Cerebellar cortex (tissue), 1 donor: ENCODE results near the gene OPRL1.
A peak's percentile ranks its signal among the peaks of the same experiment; 100 is the strongest.

Experiments
- DNase-seq: peaks from one replicate; pipeline ENCODE4 v3.0.0-alpha.2; 2015; ENCODE audit warnings: low spot score

OPRL1 gene

GRCh38 chr20:64072498-64073063 lies 7.3 kb upstream of the OPRL1 start:
- no peak for DNase-seq

GRCh38 chr20:64073476-64074183 lies 6.3 kb upstream of the OPRL1 start:
- DNase-seq = no peak

DNA sequence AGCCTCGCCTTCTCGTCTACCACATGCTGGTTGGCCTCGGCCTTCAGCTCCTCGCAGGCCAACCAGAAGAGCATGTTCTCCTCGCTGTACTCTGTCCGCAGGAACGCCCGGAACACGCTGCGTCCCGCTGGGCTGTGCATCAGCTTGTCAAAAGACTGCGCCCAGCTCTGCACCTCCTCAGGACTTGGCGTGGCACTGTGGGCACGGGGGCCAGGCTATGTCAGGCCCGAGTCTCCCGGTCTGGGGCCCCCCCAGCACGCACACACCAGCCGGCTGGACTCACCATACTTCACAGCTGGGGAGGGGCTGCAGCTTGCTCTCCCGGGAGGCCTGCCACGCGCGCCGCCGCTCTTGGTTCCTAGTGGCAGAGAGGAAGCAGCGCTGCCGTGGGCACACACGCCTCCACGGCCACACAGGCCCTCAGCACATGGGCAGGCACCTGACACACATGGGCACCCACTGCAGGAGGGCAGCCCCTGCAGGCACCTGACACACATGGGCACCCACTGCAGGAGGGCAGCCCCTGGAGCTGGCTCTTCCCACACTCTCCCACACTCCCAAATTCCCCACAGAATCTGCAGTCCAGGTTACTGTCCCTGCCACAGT lies 5.6 kb upstream of the OPRL1 start:
- DNase-seq = no peak

GRCh38 chr20:64074963-64075362 lies 4.9 kb upstream of the OPRL1 start:
- DNase-seq = no peak

DNA sequence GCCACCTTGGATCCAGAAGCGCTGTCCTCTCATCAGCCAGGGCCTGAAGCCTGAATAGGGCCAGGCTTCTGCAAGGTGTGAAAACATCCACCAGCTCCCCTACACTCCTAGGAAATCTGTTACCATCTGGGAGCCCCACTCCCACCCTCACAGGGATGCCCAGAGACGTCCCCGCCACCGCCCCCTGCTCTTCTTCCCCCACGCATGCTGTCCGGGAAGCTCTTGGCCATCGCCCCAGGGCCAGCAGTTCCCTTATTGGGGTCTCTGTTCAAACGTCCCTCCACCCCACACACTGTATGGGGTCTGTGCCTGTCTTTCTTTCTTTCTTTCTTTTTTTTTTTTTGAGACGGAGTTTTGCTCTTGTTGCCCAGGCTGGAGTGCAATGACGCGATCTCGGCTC lies 4.3 kb upstream of the OPRL1 start:
- no peak for DNase-seq

- DNase-seq = no peak
These were observed 3.6 kb upstream of the OPRL1 start for GRCh38 chr20:64076061-64076997.

DNA sequence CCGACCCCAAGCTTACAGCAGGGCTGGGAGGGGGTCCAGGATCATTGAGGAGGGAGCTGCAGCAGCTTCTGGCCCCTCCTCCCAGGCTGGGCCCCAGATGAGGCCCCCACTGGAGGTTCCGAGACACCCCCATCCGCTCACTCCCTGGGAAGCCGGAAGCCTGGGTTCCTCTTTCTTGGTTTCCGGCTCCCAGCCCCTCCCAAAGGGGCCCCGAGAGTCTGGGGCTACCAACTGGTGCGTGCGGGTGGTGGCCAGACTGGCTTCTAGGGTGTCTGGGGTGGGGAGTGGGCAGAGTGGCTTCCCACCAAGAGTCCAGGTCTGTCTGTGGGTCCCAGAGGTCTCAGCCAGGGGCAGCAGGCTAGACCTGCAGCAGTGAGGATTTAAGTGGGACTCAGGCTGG lies 2.8 kb upstream of the OPRL1 start:
- DNase-seq = no peak

DNA sequence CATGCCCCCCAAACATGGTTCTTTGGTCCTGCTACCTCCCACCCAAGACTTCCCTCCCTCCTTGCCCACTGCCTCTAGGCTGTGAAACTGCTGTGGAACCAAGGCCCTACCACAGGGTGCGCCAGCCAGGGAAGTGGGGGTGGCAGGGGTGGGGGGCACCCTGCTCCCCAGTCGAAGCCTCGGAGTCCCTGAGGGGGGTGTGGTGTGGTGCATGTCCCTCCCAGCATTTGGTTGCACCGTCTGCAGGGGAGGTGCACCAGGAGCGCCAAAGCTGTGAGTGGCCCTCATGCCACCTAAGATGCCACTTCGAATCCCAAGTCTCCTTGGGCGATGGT lies 2.4 kb upstream of the OPRL1 start:
- no peak for DNase-seq

DNA sequence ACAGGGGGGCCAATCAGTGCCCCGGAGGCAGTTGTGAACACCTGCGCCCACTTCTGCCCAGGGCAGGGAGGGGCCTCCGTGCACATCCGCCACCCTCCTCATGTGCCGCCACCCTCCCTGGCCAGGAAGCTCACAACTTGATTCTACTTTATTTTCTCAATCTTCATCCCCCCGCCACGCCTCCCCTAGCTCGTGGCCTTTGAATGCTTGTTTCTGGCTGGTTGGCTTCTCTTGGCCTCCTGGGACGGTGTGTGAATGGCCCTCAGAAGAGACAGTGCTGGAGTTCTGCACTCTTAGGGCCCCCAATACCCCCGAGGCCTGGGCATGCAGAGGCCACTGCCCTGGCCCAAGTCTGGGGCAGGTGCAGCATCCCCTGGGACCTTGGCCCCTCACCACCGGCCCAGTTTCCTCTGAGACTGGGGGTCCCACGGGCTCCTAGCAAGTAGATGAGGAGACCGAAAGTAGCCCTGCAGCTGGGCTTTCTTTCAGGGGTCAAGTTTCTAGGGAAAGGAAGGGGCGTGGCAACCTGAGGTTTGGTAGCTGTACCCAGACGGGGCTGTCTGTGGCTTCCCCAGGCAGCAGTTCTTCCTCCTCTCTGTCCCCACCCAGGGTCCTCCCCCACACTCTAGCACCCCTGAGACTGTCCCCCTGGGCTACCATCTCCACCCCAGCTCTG lies 1.9 kb upstream of the OPRL1 start:
- DNase-seq = no peak

GRCh38 chr20:64078934-64079272 lies 979 bp upstream of the OPRL1 start:
- DNase-seq = no peak

GRCh38 chr20:64079273-64080012 lies 439 bp upstream of the OPRL1 start, which contains the start of gene RGS19:
TSS of gene RGS19 (minus strand) at chr20:64079518. CDS start at chr20:64076886, 2,632 bp downstream.
- DNase-seq = peak; percentile 57

DNA sequence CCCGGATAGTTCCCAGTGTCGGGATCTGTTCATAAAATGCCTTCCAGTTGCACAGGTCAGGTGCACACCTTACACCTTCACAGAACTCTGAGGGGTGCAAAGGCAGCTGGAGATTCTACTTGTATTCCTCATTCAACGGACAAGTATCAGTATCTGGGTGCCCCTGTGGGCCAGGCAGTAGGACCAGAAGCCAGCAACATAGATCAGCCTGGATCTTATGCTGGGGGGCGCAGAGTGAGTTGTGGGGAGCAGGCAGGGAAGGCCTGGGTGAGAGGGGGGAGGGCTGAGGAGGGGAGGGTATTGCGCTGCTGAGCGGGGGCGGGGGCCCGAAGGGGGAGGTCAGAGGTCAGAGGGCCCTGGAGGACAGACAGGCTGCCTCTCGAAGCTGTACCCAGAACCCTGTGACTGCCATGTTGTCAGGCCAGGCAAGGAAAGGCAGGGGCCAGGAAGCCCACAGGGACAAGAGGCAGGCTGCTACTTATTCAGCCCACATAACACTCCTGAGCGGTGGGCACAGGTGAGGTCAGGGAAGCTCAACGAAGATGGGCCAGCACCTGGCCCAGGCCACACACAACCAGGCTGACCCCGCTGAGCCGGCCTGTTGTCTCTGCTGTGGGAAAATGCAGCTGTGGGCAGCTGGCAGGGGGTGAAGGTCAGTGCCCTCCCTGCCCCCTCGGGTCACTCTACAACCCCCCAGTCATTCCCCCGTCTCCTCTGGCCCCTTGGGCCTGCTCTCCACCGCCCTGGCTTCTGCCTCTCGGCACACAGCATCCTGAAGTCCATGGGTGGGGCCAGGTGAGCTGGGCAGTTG lies 1.1 kb downstream of the OPRL1 start:
- DNase-seq = no peak

DNA sequence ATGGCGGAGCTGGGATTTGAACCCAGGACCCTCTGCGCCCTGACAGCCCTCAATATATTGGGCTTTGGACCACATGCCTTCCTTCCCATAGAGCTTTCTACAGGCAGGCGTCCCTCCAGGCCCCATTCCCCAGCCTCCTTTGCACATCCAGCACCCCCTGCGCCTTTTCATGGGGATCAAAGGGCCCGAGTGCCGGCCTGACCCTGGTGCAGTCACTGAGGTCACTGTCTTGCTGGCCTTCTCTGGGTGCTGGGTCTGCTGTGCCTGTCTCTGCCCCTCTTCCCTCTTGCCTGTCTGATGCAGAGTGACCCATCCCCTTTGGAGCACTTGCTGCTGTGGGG lies 1.7 kb downstream of the OPRL1 start:
- no peak for DNase-seq

GRCh38 chr20:64082126-64082731 lies 2.3 kb downstream of the OPRL1 start:
- no peak for DNase-seq

DNA sequence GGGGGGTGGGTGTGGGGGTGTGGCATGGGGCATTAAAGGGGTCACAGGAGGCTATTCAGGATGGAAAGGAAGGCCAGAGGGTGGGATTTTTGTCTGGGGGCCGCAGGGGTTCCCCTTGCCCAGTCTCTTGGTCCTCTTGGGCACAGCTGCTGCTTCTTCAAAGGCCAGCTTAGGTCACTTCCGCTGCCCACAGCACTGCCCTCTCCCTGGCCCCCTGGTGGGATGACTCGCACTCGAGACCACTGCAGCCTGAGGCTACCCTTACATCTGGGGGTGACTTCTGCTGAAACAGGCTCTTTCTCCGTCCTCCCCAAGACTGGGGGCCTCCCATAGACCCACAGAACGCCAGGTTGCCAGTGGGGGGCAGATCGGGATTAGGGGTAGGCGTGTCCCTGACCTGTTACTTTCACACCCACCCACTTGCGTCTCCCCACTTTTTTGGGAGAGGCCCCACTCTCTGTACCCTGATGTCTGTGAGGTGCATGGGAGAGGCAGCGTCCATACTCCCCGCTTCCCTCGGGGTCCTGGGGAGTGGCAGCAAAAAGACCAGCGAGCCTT lies 3.0 kb downstream of the OPRL1 start:
- DNase-seq = no peak

DNA sequence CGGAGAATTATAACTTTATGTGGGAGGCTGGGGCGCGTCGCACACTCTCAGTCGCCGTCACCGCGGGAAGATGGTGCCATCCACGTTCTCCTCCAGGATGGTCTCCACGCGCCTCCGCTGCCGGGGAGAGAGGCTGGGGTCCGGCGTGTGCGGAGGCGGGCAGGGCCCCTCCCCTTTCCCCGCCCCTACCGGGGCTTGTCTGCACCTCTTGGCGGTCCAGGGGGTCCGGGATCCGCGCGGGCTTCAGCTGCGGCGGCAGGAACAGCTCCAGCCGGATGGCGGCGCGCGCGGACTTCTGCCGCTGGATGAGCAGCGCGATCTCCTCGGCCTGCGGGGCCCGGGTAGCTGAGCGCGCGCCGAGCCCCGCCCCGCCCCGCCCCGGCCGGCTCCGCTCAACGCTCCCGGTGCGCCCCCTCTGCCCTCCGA lies 3.5 kb downstream of the OPRL1 start:
- DNase-seq = peak; percentile 75

DNA sequence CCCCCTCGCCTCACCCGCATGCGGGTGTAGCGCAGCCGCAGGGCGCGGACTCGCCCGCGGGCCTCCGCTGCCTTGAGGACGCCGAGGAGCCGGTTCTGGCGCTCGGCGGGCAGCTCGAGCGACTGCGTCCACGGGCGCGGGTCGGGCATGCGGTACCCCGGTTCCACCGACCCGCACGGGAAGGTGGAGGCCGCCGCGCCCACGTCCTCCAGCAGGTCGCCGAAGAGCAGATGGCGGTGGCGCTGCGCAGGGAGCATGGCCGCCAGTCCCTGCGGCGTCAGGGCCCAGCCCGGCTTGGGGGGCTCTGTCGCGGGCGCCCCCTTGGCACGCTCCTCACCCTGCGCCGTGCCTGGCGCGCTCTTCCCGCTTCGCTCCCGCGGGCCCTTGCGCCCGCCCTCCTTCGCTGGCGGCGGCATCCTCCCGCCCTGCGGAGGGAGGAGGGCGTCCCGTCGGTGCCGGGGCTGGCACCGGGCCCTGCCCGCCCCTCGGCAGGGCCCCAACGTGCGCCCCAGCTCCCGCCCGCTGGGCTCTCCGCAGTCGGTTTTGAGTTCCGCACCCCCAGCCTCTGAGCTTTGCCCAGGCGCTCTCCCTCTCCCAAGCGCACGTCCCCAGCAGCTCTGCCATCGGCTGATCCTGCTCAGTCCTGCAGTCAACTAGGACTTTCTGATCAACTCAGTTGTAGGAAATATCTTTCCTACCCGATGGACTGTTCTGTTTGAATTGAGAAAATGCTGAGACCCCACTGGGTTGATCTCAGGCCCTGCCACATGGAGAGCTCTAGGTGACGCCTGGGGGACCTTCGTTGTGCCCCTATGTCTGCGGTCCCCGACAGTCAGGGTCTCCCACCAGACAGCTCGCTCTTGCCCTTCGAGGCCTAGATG lies 4.2 kb downstream of the OPRL1 start, which contains the start of gene LKAAEAR1:
Gene LKAAEAR1 (minus strand): TSS at position 595 of the 881 bp plus-strand sequence. CDS start 179 bp downstream, at position 416.
- DNase-seq = no peak

- DNase-seq = no peak
These were observed 4.8 kb downstream of the OPRL1 start for GRCh38 chr20:64084685-64085152.

DNA sequence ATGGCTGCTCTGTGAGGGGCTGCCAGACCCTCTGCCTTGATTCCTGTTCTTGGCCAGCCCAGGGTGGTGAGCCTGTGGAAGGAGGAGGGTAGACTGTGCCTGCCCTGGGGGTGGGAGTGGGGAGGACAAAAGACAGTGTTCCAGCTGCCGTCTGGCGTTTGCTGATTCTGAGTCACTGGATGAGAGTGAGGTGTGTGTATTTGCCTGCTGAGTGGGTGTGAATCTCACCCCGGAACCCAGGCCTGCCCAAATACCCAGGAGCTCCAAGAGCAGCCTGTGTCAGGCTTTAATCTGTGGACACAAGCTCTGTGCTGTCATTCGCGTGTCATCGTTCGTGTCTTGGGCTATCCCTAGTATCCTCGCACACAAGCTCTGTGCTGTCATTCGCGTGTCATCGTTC lies 6.9 kb downstream of the OPRL1 start:
- no peak for DNase-seq
